H54 (cell line): ENCODE results near the gene SETD3.
A peak's percentile ranks its signal among the peaks of the same experiment; 100 is the strongest.

Experiments
- DNase-seq: peaks from one replicate; pipeline ENCODE4 v3.0.0; 2011; ENCODE audit warnings: low spot score, mixed read lengths; ENCODE audit not compliant: insufficient read length
- FAIRE-seq: peaks from 3 replicates; lab custom pipeline; 2011; peaks lifted over from hg19 to GRCh38; lab: Jason Lieb, UNC
- POLR2A ChIP-seq: IDR thresholded peaks from 2 replicates; pipeline ENCODE4 v1.6.1; 2011; ENCODE audit warnings: low read depth, mild to moderate bottlenecking, low read length

The SETD3 gene

GRCh38 chr14:99401621-99402284, 78.9 kb downstream of the SETD3 start:
- DNase-seq (no peak), FAIRE-seq (no peak)
- no peak for TF ChIP-seq POLR2A

- TF ChIP-seq POLR2A, result no peak
- DNase-seq, result no peak
- no peak for FAIRE-seq
Observed at GRCh38 chr14:99401211-99401610, 79.4 kb downstream of the SETD3 start.

- FAIRE-seq (no peak), DNase-seq (no peak)
- no peak for TF ChIP-seq POLR2A
Observed at GRCh38 chr14:99397698-99398097, 83.0 kb downstream of the SETD3 start.

DNA sequence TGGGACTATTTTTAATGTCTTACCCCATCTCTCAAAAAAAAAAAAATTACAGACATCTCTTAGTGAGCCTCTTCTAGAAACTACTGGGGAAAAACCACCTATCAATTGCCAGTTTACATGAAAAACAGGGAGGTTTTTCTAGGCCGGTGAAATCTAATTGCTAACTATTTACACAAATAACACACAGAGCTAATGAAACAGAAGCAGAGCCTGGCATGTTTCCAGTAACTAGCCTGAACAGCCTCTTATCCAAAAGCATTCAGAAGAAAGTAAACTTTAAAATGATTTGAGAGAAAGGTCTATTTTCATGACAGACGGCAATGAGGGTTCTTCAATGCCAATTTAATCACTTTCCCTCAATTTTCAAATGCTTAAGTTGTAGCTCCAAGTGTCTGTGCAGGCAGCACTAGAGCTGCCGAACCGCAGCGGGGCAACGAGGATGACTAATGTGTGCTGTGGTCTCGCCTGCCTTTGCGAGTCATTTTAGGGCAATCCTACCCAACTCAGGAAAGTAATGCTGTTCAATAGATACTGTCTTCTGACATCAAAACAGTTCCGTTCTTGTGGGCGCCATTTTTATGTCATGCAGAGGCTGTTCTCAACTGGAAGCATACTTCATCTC, 84.6 kb downstream of the SETD3 start:
- TF ChIP-seq POLR2A, result no peak
- FAIRE-seq (peak; percentile 98), DNase-seq (peak; percentile 77)

- DNase-seq (no peak), FAIRE-seq (no peak)
- TF ChIP-seq POLR2A, result no peak
Observed at GRCh38 chr14:99394602-99395156, 86.0 kb downstream of the SETD3 start.

- FAIRE-seq (peak; percentile 93), DNase-seq (peak; percentile 53)
- TF ChIP-seq POLR2A, result no peak
Observed at GRCh38 chr14:99393059-99393655, 87.5 kb downstream of the SETD3 start.

DNA sequence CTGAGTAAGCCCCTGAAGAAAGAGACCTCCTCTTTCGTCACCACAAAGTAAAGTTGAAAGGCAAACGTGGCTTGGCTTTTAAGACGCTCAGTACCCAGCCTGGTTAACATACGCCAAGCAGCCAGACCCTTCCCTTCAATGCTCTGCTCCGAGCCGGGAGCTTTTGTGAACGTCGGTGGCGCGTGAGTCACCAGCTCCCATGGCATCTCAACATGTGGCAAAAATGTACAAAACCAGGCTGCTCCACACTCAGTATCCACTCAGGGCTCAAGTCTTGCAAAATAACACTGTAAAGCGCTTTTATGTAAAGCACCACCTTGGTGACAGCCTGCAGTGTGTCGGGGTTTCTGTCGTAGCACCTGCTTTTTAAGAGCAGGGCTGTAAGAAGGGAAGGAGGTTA, 89.0 kb downstream of the SETD3 start:
- DNase-seq (no peak), FAIRE-seq (no peak)
- no peak for TF ChIP-seq POLR2A

DNA sequence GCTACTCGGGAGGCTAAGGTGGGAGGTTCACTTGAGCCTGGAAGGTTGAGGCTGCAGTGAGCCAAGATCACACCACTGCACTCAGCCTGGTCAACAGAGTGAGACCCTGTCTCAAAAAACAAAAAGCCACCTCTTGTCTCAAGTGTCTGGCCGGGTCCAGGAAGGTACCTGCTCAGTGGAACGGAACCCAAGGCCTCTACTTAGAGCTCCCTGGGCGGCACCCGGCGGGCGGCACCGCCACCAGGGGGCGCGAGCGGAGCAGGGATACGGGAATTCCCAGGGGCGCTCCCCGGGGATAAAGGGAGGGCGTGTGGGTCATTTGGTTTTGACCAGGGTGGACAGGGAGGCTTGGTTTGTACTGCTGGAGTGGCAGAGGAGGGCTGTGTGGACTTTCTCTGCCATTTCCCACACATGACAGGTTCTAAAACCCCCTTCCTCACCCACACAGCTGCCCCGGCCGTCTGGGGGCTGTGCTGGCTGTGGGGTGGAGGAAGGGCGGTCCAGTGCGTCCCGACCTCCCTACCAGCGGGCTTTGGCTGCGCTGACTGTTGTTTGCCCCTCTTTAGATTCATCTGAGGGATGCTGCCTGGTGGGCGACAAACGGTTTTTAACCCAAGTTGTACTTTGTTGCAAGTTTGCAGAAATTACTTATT, 91.4 kb downstream of the SETD3 start:
- DNase-seq, result peak; percentile 38
- no peak for FAIRE-seq
- TF ChIP-seq POLR2A, result no peak

GRCh38 chr14:99388286-99388685, 92.4 kb downstream of the SETD3 start:
- TF ChIP-seq POLR2A, result no peak
- DNase-seq (no peak), FAIRE-seq (no peak)

DNA sequence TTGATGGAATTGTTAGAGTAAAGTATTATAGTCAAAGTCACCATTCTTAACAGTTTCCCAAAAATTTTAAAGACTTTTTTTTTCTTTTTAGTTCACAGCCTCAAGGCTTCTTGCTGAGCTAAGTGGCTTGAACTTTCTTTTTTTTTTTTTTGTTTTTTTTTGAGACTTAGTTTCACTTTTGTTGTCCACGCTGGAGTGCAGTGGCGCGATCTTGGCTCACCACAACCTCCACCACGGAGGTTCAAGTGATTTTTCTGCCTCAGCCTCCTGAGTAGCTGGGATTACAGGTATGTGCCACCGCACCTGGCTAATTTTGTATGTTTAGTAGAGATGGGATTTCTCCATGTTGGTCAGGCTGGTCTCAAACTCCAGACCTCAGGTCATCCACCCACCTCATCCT, 92.8 kb downstream of the SETD3 start:
- no peak for TF ChIP-seq POLR2A
- FAIRE-seq, result no peak
- no peak for DNase-seq

GRCh38 chr14:99384450-99385417, 95.9 kb downstream of the SETD3 start:
- DNase-seq (no peak), FAIRE-seq (no peak)
- TF ChIP-seq POLR2A, result no peak

GRCh38 chr14:99383472-99384449, 96.9 kb downstream of the SETD3 start:
- FAIRE-seq, result peak; percentile 45
- TF ChIP-seq POLR2A, result no peak
- DNase-seq, result peak; percentile 61
